Caki2 (cell line): ENCODE data around the gene FNBP1. TPM values are rescaled to one million over a fixed set of nuclear protein-coding genes. Genes with fewer than 3 reads are reported as not detected.

Experiments
- DNase-seq: peaks from one replicate; pipeline ENCODE4 v3.0.0-alpha.2; 2015; ENCODE audit warnings: low read depth
- in situ Hi-C: cut with HindIII; loops from 2 replicates; pipeline ENCODE4 v1.10.0; 2016; ENCODE audit warnings: low sequenced_read_pairs, low pct_unique_long_range_greater_than_20kb, mixed read lengths
- total RNA-seq: library from RNA; depleted of rRNA; stranded (reverse); fragments of >200 nt; shearing (Covaris generic); gene quantifications from 2 replicates; pipeline ENCODE4 v1.2.3, GENCODE V29; 2014; ENCODE audit warnings: low replicate concordance

The FNBP1 gene
- total RNA-seq, 1 experiment from 2014 or later = 103 TPM

GRCh38 chr9:130050462-130050861 lies 7.5 kb upstream of the FNBP1 start:
- in situ Hi-C loops = no loop called here
- DNase-seq = no peak

GRCh38 chr9:130049431-130050210 lies 6.6 kb upstream of the FNBP1 start:
- in situ Hi-C loops = no loop called here
- no peak for DNase-seq

GRCh38 chr9:130045725-130046450 lies 2.9 kb upstream of the FNBP1 start:
- no peak for DNase-seq
- in situ Hi-C loops = no loop called here

GRCh38 chr9:130043654-130044623 lies 950 bp upstream of the FNBP1 start:
- DNase-seq = no peak

GRCh38 chr9:130042406-130042884 lies 544 bp downstream of the FNBP1 start:
- DNase-seq = no peak
- in situ Hi-C loops = no loop called here

More at GRCh38 chr9:130043654-130044623, 950 bp upstream of the FNBP1 start:
- in situ Hi-C loops = no loop called here

GRCh38 chr9:130041648-130042405 lies 1.2 kb downstream of the FNBP1 start:
- in situ Hi-C loops = no loop called here
- DNase-seq = peak; percentile 32

GRCh38 chr9:130040984-130041647 lies 1.9 kb downstream of the FNBP1 start:
- DNase-seq = peak; percentile 28
- in situ Hi-C loops = no loop called here

GRCh38 chr9:130039528-130040147 lies 3.4 kb downstream of the FNBP1 start:
- in situ Hi-C loops = no loop called here
- no peak for DNase-seq

- no peak for DNase-seq
- in situ Hi-C loops = no loop called here
Observed at GRCh38 chr9:130036099-130036498, 6.9 kb downstream of the FNBP1 start.

GRCh38 chr9:130034570-130034969 lies 8.4 kb downstream of the FNBP1 start:
- in situ Hi-C loops = no loop called here
- no peak for DNase-seq

- DNase-seq = no peak
- in situ Hi-C loops = no loop called here
Observed at GRCh38 chr9:130030651-130031127, 12.3 kb downstream of the FNBP1 start.

GRCh38 chr9:130029223-130029973 lies 13.6 kb downstream of the FNBP1 start:
- in situ Hi-C loops = no loop called here
- DNase-seq = no peak

- DNase-seq = no peak
- in situ Hi-C loops = no loop called here
Observed at GRCh38 chr9:130028493-130029222, 14.3 kb downstream of the FNBP1 start.

- no peak for DNase-seq
- in situ Hi-C loops = no loop called here
Observed at GRCh38 chr9:130027533-130028365, 15.2 kb downstream of the FNBP1 start.
